HepG2 (cell line): ENCODE results near the gene MTF1. TPM values are rescaled to one million over a fixed set of nuclear protein-coding genes. Genes with fewer than 3 reads are reported as not detected.

Experiments
- FOXJ3 ChIP-seq: sonication (generic); formaldehyde crosslinking; IDR thresholded peaks from 2 replicates; pipeline ENCODE4 v1.4.0; 2020; ENCODE audit warnings: missing genetic modification reagents, mild to moderate bottlenecking, borderline replicate concordance
- IKZF4 ChIP-seq: sonication (generic); formaldehyde crosslinking; IDR thresholded peaks from 2 replicates; pipeline ENCODE4 v1.5.1; 2020; ENCODE audit warnings: borderline replicate concordance, mild to moderate bottlenecking, low read depth, missing genetic modification reagents; ENCODE audit errors: not compliant biosample characterization
- NFE2 ChIP-seq: sonication (generic); formaldehyde crosslinking; IDR thresholded peaks from 2 replicates; pipeline ENCODE4 v1.4.0; 2020; ENCODE audit warnings: missing genetic modification reagents
- RELA ChIP-seq: sonication (generic); formaldehyde crosslinking; IDR thresholded peaks from 2 replicates; pipeline ENCODE4 v1.4.0; 2020; ENCODE audit warnings: missing genetic modification reagents
- SUZ12 ChIP-seq: fragments of 150-350 bp; IDR thresholded peaks from 2 replicates; pipeline ENCODE4 v1.6.1; 2014; ENCODE audit warnings: low read depth, low read length
- ZNF230 ChIP-seq: sonication (generic); formaldehyde crosslinking; IDR thresholded peaks from 2 replicates; pipeline ENCODE4 v1.4.0; 2020; ENCODE audit warnings: mild to moderate bottlenecking, missing genetic modification reagents
- ZSCAN22 ChIP-seq: sonication (generic); formaldehyde crosslinking; IDR thresholded peaks from 2 replicates; pipeline ENCODE4 v1.4.0; 2020; ENCODE audit warnings: mild to moderate bottlenecking, missing genetic modification reagents
- polyA plus RNA-seq, 8 experiments: library from polyadenylated mRNA; depleted of rRNA in 3 of 8; stranded (reverse) in 7 of 8; unstranded in 1 of 8; fragments of >200 nt; fragmentation: Illumina TruSeq in 4 of 8; extraction: Trizol in 4 of 8; gene quantifications; 2 replicates each; pipeline versions ENCODE4 v1.2.1 to v1.2.3, GENCODE V29; 2011 to 2016; ENCODE audit warnings: low read depth in 4 of 8, missing spikeins in 1 of 8, mixed read lengths in 1 of 8; ENCODE audit not compliant: insufficient read depth in 1 of 8
- total RNA-seq, 5 experiments: library from RNA; depleted of rRNA; stranded (reverse); fragments of >200 nt; fragmentation: Illumina TruSeq; extraction: Trizol; gene quantifications; 2 replicates each; pipeline ENCODE4 v1.2.3, GENCODE V29; 2016; ENCODE audit warnings: low read depth in 1 of 5
- TF ChIP-seq, protein P1 (sequence below): sonication (generic); formaldehyde crosslinking; IDR thresholded peaks from 2 replicates; pipeline ENCODE4 v1.8.0; 2022; ENCODE audit warnings: missing genetic modification reagents, mild to moderate bottlenecking, moderate library complexity, borderline replicate concordance
- TF ChIP-seq, protein P2 (sequence below): fragments of 450-650 bp; IDR thresholded peaks from 2 replicates; pipeline ENCODE4 v1.6.1; 2017
- TF ChIP-seq, protein P3 (sequence below): sonication (generic); formaldehyde crosslinking; IDR thresholded peaks from 2 replicates; pipeline ENCODE4 v1.4.0; 2020; ENCODE audit warnings: missing genetic modification reagents
- TF ChIP-seq, protein P4 (sequence below): sonication (generic); formaldehyde crosslinking; IDR thresholded peaks from 2 replicates; pipeline ENCODE4 v1.8.0; 2022; ENCODE audit warnings: missing genetic modification reagents, mild to moderate bottlenecking, borderline replicate concordance
- TF ChIP-seq, protein P5 (sequence below): sonication (generic); formaldehyde crosslinking; IDR thresholded peaks from 2 replicates; pipeline ENCODE4 v1.4.0; 2020; ENCODE audit warnings: mild to moderate bottlenecking, missing genetic modification reagents
- TF ChIP-seq, protein P6 (sequence below): sonication (generic); formaldehyde crosslinking; conservative IDR thresholded peaks from 2 replicates; pipeline ENCODE4 v1.4.0; 2020; ENCODE audit warnings: missing genetic modification reagents

Gene MTF1
- total and polyA plus RNA-seq, 2 of the 13 experiments (the other 11 are each of a cell fraction or from before 2014, with no cell fraction given): 2.4 to 3.3 TPM

DNA sequence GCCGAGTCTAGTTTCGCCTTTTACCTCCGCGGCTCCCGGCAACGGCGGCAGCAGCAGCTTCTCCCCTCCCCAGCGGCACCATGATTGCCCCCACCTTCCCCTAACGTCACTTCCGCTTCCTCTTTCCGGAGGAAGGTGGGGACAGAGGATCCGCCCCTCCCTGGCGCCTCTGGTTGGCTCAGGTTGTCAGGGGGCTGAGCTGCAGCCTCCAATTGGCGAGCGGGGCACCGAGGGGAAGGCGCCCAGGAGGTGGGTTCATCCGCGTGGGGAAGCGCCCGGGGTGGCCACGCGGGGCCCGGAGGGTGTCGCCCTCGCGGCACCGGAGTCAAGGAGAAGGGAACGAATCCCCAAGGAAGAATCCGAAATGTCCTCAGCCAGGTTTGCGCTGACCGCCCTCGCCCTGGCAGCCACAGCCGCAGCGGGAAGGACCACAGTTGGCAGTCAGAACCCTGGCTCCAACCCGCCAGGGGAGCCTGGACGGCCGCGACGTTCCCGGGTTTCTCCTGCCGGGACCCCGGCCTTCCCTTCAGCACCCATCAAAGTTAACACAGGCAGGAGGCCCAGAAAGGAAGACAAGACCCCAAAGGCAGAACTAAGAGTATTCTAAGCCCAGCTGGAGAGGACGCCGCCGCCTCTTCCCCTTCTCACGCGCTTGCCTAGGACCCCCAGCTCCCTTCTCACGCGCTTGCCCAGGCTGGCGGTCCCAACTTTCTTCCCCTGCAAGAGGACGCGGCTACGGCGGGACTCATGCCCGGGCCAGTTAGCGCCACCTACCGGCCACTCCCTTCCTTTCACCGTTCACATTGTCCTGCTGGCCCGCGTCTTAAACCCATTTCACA lies at the start of gene MTF1 (continued):
- TF ChIP-seq, protein P1, sequence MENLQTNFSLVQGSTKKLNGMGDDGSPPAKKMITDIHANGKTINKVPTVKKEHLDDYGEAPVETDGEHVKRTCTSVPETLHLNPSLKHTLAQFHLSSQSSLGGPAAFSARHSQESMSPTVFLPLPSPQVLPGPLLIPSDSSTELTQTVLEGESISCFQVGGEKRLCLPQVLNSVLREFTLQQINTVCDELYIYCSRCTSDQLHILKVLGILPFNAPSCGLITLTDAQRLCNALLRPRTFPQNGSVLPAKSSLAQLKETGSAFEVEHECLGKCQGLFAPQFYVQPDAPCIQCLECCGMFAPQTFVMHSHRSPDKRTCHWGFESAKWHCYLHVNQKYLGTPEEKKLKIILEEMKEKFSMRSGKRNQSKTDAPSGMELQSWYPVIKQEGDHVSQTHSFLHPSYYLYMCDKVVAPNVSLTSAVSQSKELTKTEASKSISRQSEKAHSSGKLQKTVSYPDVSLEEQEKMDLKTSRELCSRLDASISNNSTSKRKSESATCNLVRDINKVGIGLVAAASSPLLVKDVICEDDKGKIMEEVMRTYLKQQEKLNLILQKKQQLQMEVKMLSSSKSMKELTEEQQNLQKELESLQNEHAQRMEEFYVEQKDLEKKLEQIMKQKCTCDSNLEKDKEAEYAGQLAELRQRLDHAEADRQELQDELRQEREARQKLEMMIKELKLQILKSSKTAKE (CRISPR knock-in tag): no peak
- TF ChIP-seq NFE2 (CRISPR knock-in tag) (no peak), IKZF4 (CRISPR knock-in tag) (no peak), RELA (no peak), ZNF230 (CRISPR knock-in tag) (peak; percentile 86), ZSCAN22 (CRISPR knock-in tag) (0 out of 2 replicates have a peak, but pooled peaks have one; percentile 40), FOXJ3 (no peak), SUZ12 (no peak)
- TF ChIP-seq, protein P2, sequence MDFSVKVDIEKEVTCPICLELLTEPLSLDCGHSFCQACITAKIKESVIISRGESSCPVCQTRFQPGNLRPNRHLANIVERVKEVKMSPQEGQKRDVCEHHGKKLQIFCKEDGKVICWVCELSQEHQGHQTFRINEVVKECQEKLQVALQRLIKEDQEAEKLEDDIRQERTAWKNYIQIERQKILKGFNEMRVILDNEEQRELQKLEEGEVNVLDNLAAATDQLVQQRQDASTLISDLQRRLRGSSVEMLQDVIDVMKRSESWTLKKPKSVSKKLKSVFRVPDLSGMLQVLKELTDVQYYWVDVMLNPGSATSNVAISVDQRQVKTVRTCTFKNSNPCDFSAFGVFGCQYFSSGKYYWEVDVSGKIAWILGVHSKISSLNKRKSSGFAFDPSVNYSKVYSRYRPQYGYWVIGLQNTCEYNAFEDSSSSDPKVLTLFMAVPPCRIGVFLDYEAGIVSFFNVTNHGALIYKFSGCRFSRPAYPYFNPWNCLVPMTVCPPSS: no peak
- TF ChIP-seq, protein P3, sequence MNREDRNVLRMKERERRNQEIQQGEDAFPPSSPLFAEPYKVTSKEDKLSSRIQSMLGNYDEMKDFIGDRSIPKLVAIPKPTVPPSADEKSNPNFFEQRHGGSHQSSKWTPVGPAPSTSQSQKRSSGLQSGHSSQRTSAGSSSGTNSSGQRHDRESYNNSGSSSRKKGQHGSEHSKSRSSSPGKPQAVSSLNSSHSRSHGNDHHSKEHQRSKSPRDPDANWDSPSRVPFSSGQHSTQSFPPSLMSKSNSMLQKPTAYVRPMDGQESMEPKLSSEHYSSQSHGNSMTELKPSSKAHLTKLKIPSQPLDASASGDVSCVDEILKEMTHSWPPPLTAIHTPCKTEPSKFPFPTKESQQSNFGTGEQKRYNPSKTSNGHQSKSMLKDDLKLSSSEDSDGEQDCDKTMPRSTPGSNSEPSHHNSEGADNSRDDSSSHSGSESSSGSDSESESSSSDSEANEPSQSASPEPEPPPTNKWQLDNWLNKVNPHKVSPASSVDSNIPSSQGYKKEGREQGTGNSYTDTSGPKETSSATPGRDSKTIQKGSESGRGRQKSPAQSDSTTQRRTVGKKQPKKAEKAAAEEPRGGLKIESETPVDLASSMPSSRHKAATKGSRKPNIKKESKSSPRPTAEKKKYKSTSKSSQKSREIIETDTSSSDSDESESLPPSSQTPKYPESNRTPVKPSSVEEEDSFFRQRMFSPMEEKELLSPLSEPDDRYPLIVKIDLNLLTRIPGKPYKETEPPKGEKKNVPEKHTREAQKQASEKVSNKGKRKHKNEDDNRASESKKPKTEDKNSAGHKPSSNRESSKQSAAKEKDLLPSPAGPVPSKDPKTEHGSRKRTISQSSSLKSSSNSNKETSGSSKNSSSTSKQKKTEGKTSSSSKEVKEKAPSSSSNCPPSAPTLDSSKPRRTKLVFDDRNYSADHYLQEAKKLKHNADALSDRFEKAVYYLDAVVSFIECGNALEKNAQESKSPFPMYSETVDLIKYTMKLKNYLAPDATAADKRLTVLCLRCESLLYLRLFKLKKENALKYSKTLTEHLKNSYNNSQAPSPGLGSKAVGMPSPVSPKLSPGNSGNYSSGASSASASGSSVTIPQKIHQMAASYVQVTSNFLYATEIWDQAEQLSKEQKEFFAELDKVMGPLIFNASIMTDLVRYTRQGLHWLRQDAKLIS (CRISPR knock-in tag): no peak
- TF ChIP-seq, protein P4, sequence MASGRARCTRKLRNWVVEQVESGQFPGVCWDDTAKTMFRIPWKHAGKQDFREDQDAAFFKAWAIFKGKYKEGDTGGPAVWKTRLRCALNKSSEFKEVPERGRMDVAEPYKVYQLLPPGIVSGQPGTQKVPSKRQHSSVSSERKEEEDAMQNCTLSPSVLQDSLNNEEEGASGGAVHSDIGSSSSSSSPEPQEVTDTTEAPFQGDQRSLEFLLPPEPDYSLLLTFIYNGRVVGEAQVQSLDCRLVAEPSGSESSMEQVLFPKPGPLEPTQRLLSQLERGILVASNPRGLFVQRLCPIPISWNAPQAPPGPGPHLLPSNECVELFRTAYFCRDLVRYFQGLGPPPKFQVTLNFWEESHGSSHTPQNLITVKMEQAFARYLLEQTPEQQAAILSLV (CRISPR knock-in tag): peak; percentile 60; the same call in 1 of the 2 replicates
- TF ChIP-seq, protein P5, sequence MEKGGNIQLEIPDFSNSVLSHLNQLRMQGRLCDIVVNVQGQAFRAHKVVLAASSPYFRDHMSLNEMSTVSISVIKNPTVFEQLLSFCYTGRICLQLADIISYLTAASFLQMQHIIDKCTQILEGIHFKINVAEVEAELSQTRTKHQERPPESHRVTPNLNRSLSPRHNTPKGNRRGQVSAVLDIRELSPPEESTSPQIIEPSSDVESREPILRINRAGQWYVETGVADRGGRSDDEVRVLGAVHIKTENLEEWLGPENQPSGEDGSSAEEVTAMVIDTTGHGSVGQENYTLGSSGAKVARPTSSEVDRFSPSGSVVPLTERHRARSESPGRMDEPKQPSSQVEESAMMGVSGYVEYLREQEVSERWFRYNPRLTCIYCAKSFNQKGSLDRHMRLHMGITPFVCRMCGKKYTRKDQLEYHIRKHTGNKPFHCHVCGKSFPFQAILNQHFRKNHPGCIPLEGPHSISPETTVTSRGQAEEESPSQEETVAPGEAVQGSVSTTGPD (CRISPR knock-in tag): no peak
- TF ChIP-seq, protein P6, sequence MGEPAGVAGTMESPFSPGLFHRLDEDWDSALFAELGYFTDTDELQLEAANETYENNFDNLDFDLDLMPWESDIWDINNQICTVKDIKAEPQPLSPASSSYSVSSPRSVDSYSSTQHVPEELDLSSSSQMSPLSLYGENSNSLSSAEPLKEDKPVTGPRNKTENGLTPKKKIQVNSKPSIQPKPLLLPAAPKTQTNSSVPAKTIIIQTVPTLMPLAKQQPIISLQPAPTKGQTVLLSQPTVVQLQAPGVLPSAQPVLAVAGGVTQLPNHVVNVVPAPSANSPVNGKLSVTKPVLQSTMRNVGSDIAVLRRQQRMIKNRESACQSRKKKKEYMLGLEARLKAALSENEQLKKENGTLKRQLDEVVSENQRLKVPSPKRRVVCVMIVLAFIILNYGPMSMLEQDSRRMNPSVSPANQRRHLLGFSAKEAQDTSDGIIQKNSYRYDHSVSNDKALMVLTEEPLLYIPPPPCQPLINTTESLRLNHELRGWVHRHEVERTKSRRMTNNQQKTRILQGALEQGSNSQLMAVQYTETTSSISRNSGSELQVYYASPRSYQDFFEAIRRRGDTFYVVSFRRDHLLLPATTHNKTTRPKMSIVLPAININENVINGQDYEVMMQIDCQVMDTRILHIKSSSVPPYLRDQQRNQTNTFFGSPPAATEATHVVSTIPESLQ (CRISPR knock-in tag): no peak
